Astrocyte (in vitro differentiated cells and primary cell): Measurements from ENCODE around the gene PCDH17. TPM values are rescaled to one million over a fixed set of nuclear protein-coding genes. Genes with fewer than 3 reads are reported as not detected.

Experiments
- DNase-seq: peaks from one replicate; pipeline ENCODE4 v3.0.0-alpha.2; 2010; ENCODE audit warnings: low read depth
- FAIRE-seq: peaks from 2 replicates; lab custom pipeline; 2011; peaks lifted over from hg19 to GRCh38; lab: Jason Lieb, UNC
- H2AFZ ChIP-seq: 2 replicates; pipeline ENCODE4 v1.6.0; 2012; ENCODE audit warnings: low read depth, low read length, inconsistent platforms
- H3K27ac ChIP-seq: 2 replicates; pipeline ENCODE4 v1.5.1; 2011; ENCODE audit warnings: low read depth, low read length, inconsistent platforms
- H3K27me3 ChIP-seq: 2 replicates; pipeline ENCODE4 v1.6.0; 2011; ENCODE audit warnings: low read length, inconsistent platforms; ENCODE audit not compliant: insufficient read depth
- H3K36me3 ChIP-seq: 2 replicates; pipeline ENCODE4 v1.5.1; 2011; ENCODE audit warnings: low read length, inconsistent platforms; ENCODE audit not compliant: insufficient read depth
- H3K4me1 ChIP-seq: 2 replicates; pipeline ENCODE4 v1.5.1; 2011; ENCODE audit warnings: low read length, inconsistent platforms; ENCODE audit not compliant: insufficient read depth
- H3K4me2 ChIP-seq: 2 replicates; pipeline ENCODE4 v1.6.0; 2012; ENCODE audit warnings: low read length, inconsistent platforms
- H3K4me3 ChIP-seq: 2 replicates; pipeline ENCODE4 v1.5.1; 2011; ENCODE audit warnings: low read depth, mild to moderate bottlenecking, low read length, inconsistent platforms; ENCODE audit not compliant: insufficient read depth
- H3K79me2 ChIP-seq: 2 replicates; pipeline ENCODE4 v1.6.0; 2012; ENCODE audit warnings: mild to moderate bottlenecking, low read length, inconsistent platforms; ENCODE audit not compliant: insufficient read depth
- H3K9ac ChIP-seq: 2 replicates; pipeline ENCODE4 v1.6.0; 2012; ENCODE audit warnings: mild to moderate bottlenecking, low read length, inconsistent platforms
- H3K9me3 ChIP-seq: 2 replicates; pipeline ENCODE4 v1.5.1; 2012; ENCODE audit warnings: low read depth, mild to moderate bottlenecking, low read length, inconsistent platforms; ENCODE audit not compliant: insufficient read depth
- H4K20me1 ChIP-seq: 2 replicates; pipeline ENCODE4 v1.6.0; 2012; ENCODE audit warnings: low read length, inconsistent platforms; ENCODE audit not compliant: insufficient read depth
- H3K27ac Mint-ChIP-seq: one replicate; pipeline ENCODE4 v1.8.0; 2021; ENCODE audit warnings: mild to moderate bottlenecking, mixed read lengths; ENCODE audit not compliant: unreplicated experiment
- H3K27me3 Mint-ChIP-seq: one replicate; pipeline ENCODE4 v1.8.0; 2021; ENCODE audit warnings: low read depth, mixed read lengths; ENCODE audit not compliant: unreplicated experiment
- H3K36me3 Mint-ChIP-seq: one replicate; pipeline ENCODE4 v1.8.0; 2021; ENCODE audit warnings: low read depth, mixed read lengths; ENCODE audit not compliant: unreplicated experiment
- H3K4me1 Mint-ChIP-seq: one replicate; pipeline ENCODE4 v1.8.0; 2021; ENCODE audit warnings: low read depth, mixed read lengths; ENCODE audit not compliant: unreplicated experiment
- H3K4me3 Mint-ChIP-seq: one replicate; pipeline ENCODE4 v1.8.0; 2021; ENCODE audit warnings: mild to moderate bottlenecking, moderate library complexity, mixed read lengths; ENCODE audit not compliant: unreplicated experiment
- H3K9me3 Mint-ChIP-seq: one replicate; pipeline ENCODE4 v1.8.0; 2021; ENCODE audit warnings: mild to moderate bottlenecking, mixed read lengths; ENCODE audit not compliant: unreplicated experiment
- EZH2 ChIP-seq: IDR thresholded peaks from 2 replicates; pipeline ENCODE4 v1.6.1; 2012; ENCODE audit warnings: mild to moderate bottlenecking, low read length, inconsistent platforms; ENCODE audit not compliant: insufficient read depth
- total RNA-seq: library from RNA; stranded (reverse); gene quantifications from 2 replicates; pipeline ENCODE4 v1.2.1, GENCODE V29; 2021
- TF ChIP-seq, protein P1 (sequence below): IDR thresholded peaks from 2 replicates; pipeline ENCODE4 v1.5.1; 2011; ENCODE audit warnings: low read depth, mild to moderate bottlenecking, inconsistent platforms, low read length, moderate library complexity; ENCODE audit not compliant: insufficient read depth

Gene PCDH17
- total RNA-seq, 1 donor from 2014 or later: 2.1 TPM

DNA sequence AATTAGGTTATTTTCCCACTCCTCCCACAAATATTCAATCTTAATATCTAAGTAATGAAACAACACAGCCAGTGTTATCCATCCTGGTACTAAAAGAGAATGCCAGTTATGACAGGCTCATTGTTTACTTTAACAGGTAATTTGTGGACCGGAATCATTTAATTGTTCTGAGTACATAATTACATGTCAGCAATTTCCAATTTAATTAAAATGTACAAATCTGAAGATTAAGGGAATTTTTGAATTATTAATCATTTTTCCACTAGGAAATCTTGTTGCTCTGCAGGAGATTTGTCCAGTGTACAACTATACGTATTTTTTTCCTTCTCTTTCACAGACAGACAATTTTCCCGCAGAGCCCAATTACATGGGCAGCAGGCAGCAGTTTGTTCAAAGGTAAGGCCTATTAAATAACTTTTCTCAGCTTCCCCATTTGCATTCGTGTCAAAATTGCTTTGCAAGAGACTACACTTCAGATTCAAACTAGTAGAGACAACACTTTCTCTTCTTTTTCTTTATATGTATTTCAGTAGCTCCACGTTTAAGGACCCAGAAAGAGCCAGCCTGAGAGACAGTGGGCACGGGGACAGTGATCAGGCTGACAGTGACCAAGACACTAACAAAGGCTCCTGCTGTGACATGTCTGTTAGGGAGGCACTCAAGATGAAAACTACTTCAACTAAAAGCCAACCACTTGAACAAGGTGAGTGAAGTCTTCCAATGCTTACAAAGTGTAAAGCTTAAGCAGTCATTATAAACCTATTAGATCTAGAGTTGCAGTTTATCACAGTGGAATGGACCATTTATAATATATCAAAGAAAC is 34.8 kb downstream of the PCDH17 start:
- TF ChIP-seq, protein P1, sequence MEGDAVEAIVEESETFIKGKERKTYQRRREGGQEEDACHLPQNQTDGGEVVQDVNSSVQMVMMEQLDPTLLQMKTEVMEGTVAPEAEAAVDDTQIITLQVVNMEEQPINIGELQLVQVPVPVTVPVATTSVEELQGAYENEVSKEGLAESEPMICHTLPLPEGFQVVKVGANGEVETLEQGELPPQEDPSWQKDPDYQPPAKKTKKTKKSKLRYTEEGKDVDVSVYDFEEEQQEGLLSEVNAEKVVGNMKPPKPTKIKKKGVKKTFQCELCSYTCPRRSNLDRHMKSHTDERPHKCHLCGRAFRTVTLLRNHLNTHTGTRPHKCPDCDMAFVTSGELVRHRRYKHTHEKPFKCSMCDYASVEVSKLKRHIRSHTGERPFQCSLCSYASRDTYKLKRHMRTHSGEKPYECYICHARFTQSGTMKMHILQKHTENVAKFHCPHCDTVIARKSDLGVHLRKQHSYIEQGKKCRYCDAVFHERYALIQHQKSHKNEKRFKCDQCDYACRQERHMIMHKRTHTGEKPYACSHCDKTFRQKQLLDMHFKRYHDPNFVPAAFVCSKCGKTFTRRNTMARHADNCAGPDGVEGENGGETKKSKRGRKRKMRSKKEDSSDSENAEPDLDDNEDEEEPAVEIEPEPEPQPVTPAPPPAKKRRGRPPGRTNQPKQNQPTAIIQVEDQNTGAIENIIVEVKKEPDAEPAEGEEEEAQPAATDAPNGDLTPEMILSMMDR: no peak
- TF ChIP-seq EZH2: no peak
- Histone ChIP-seq H4K20me1 (no peaks in the 10 kb centered on the region), H3K27ac (no peak overlapping the region), H3K36me3 (no peaks in the 10 kb centered on the region), H2AFZ (no peak overlapping the region), H3K4me3 (no peak overlapping the region), H3K4me2 (no peak overlapping the region), H3K79me2 (no peaks in the 10 kb centered on the region), H3K27me3 (no peaks in the 10 kb centered on the region), H3K9me3 (no peaks in the 10 kb centered on the region), H3K4me1 (no peaks in the 10 kb centered on the region), H3K9ac (no peak overlapping the region)
- Mint-ChIP-seq H3K4me3 (no peak overlapping the region), H3K27me3 (no peaks in the 10 kb centered on the region), H3K9me3 (no peaks in the 10 kb centered on the region), H3K4me1 (no peaks in the 10 kb centered on the region), H3K27ac (no peak overlapping the region), H3K36me3 (no peaks in the 10 kb centered on the region)
- FAIRE-seq: no peak
- DNase-seq: no peak

- no peaks in the 10 kb centered on the region for H3K36me3 ChIP-seq
- no peak overlapping the region for H3K27ac ChIP-seq
- Mint-ChIP-seq H3K9me3 (no peaks in the 10 kb centered on the region), H3K27ac (no peak overlapping the region), H3K36me3 (no peaks in the 10 kb centered on the region), H3K27me3 (no peaks in the 10 kb centered on the region), H3K4me3 (no peak overlapping the region), H3K4me1 (peaks cover 2% of the 10 kb centered on the region)
- TF ChIP-seq, protein P1: no peak
- TF ChIP-seq EZH2: no peak
- no peaks in the 10 kb centered on the region for H3K79me2 ChIP-seq
- H3K4me3 ChIP-seq: no peak overlapping the region
- H4K20me1 ChIP-seq: no peaks in the 10 kb centered on the region
- DNase-seq (no peak), FAIRE-seq (no peak)
- no peak overlapping the region for H3K4me2 ChIP-seq
- no peaks in the 10 kb centered on the region for H3K27me3 ChIP-seq
- H3K9me3 ChIP-seq: no peaks in the 10 kb centered on the region
- no peak overlapping the region for H2AFZ ChIP-seq
- no peaks in the 10 kb centered on the region for H3K4me1 ChIP-seq
- no peak overlapping the region for H3K9ac ChIP-seq
Measured at GRCh38 chr13:57672168-57672567, 40.6 kb downstream of the PCDH17 start.

DNA sequence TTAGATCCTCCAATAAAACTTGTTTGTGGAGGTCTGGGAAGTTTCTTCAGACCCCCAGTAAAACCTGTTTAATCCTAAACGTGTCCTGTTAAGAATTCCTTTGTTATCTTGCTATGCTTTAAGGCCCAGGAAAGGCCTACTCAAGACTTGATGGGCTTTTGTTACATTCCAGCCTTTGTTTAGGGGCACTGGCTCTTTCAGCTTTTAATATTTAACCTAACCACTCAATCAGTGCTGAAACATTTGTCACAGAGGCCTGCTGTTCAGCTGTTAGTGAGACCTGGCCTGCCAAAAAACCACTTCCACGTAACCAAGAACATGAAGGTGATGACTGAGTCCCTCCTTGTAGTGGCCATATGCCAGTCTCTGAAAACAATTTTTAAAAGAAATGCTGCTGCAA is 41.7 kb downstream of the PCDH17 start:
- H4K20me1 ChIP-seq: no peaks in the 10 kb centered on the region
- no peaks in the 10 kb centered on the region for H3K9me3 ChIP-seq
- no peak overlapping the region for H3K4me3 ChIP-seq
- TF ChIP-seq, protein P1: no peak
- no peaks in the 10 kb centered on the region for H3K79me2 ChIP-seq
- H2AFZ ChIP-seq: no peak overlapping the region
- FAIRE-seq: no peak
- no peaks in the 10 kb centered on the region for H3K27me3 ChIP-seq
- no peaks in the 10 kb centered on the region for H3K4me1 ChIP-seq
- no peak for DNase-seq
- Mint-ChIP-seq H3K36me3 (no peaks in the 10 kb centered on the region), H3K4me1 (peaks cover 2% of the 10 kb centered on the region), H3K27me3 (no peaks in the 10 kb centered on the region), H3K27ac (no peak overlapping the region), H3K9me3 (no peaks in the 10 kb centered on the region), H3K4me3 (no peak overlapping the region)
- no peaks in the 10 kb centered on the region for H3K36me3 ChIP-seq
- H3K9ac ChIP-seq: no peak overlapping the region
- H3K4me2 ChIP-seq: no peak overlapping the region
- H3K27ac ChIP-seq: no peak overlapping the region
